ENCODE measurements around the gene FCMR.

GRCh38 chr1:206939841-206940587 is 18.3 kb upstream of the FCMR start:
- no peak for TF ChIP-seq POLR2A (IDR thresholded peaks at IDR 0.05)
- TF ChIP-seq, protein P1, sequence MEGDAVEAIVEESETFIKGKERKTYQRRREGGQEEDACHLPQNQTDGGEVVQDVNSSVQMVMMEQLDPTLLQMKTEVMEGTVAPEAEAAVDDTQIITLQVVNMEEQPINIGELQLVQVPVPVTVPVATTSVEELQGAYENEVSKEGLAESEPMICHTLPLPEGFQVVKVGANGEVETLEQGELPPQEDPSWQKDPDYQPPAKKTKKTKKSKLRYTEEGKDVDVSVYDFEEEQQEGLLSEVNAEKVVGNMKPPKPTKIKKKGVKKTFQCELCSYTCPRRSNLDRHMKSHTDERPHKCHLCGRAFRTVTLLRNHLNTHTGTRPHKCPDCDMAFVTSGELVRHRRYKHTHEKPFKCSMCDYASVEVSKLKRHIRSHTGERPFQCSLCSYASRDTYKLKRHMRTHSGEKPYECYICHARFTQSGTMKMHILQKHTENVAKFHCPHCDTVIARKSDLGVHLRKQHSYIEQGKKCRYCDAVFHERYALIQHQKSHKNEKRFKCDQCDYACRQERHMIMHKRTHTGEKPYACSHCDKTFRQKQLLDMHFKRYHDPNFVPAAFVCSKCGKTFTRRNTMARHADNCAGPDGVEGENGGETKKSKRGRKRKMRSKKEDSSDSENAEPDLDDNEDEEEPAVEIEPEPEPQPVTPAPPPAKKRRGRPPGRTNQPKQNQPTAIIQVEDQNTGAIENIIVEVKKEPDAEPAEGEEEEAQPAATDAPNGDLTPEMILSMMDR (IDR thresholded peaks at IDR 0.05), result no peak
- TF ChIP-seq EP300 (IDR thresholded peaks at IDR 0.05), result no peak

Data from tibial nerve (tissue), 4 donors.